Mesendoderm (in vitro differentiated cells): ENCODE results near the gene PHAF1.

ENCODE experiments used
- DNase-seq: peaks from one replicate; pipeline ENCODE4 v3.0.0; 2013
- H2AK5ac ChIP-seq: 2 replicates; pipeline ENCODE4 v1.6.1; 2013; ENCODE audit warnings: low read length, inconsistent platforms
- H2BK120ac ChIP-seq: 2 replicates; pipeline ENCODE4 v1.6.1; 2013; ENCODE audit warnings: low read depth, mild to moderate bottlenecking, low read length, moderate library complexity, mixed read lengths
- H2BK15ac ChIP-seq: replicated peaks from 2 replicates; pipeline ENCODE4 v1.6.1; 2013; ENCODE audit warnings: low read depth, mild to moderate bottlenecking, moderate library complexity
- H2BK5ac ChIP-seq: 2 replicates; pipeline ENCODE4 v1.6.1; 2013; ENCODE audit warnings: low read length, inconsistent platforms
- H3K18ac ChIP-seq: 2 replicates; pipeline ENCODE4 v1.6.1; 2013; ENCODE audit warnings: mild to moderate bottlenecking, low read length, mixed read lengths
- H3K23ac ChIP-seq: one replicate; pipeline ENCODE4 v1.6.1; 2013; ENCODE audit warnings: low read length
- H3K27ac ChIP-seq: 2 replicates; pipeline ENCODE4 v1.5.1; 2013; ENCODE audit warnings: low read depth, mild to moderate bottlenecking, inconsistent platforms, low read length, moderate library complexity
- H3K27me3 ChIP-seq: 2 replicates; pipeline ENCODE4 v1.6.1; 2013; ENCODE audit warnings: low read length, control low read depth, mild to moderate bottlenecking, inconsistent platforms; ENCODE audit not compliant: insufficient read depth, poor library complexity
- H3K36me3 ChIP-seq: 2 replicates; pipeline ENCODE4 v1.6.1; 2013; ENCODE audit warnings: low read length, inconsistent platforms; ENCODE audit not compliant: control insufficient read depth, insufficient read depth
- H3K4ac ChIP-seq: one replicate; pipeline ENCODE4 v1.6.1; 2013; ENCODE audit warnings: low read depth, mild to moderate bottlenecking, low read length, moderate library complexity
- H3K4me1 ChIP-seq: 2 replicates; pipeline ENCODE4 v1.6.1; 2013; ENCODE audit warnings: low read depth, low read length, inconsistent platforms; ENCODE audit not compliant: control insufficient read depth
- H3K4me2 ChIP-seq: 2 replicates; pipeline ENCODE4 v1.6.1; 2013; ENCODE audit warnings: low read length
- H3K4me3 ChIP-seq: 2 replicates; pipeline ENCODE4 v1.5.1; 2013; ENCODE audit warnings: mild to moderate bottlenecking, low read length
- H3K56ac ChIP-seq: one replicate; pipeline ENCODE4 v1.6.1; 2013; ENCODE audit warnings: low read length
- H3K79me1 ChIP-seq: 2 replicates; pipeline ENCODE4 v1.6.1; 2013; ENCODE audit warnings: low read length, inconsistent platforms
- H3K79me2 ChIP-seq: 2 replicates; pipeline ENCODE4 v1.6.1; 2013; ENCODE audit warnings: mild to moderate bottlenecking, low read length; ENCODE audit not compliant: control insufficient read depth, insufficient read depth
- H3K9ac ChIP-seq: 2 replicates; pipeline ENCODE4 v1.6.1; 2013; ENCODE audit warnings: low read length, inconsistent platforms
- H4K5ac ChIP-seq: one replicate; pipeline ENCODE4 v1.6.1; 2013; ENCODE audit warnings: low read length
- H4K8ac ChIP-seq: one replicate; pipeline ENCODE4 v1.6.1; 2013; ENCODE audit warnings: low read depth, mild to moderate bottlenecking, control low read depth, low read length, moderate library complexity
- WGBS: extraction: QIAGEN DNeasy Blood & Tissue Kit; methylation state at CpG from one replicate; pipeline ENCODE4 v1.1.7; 2013; ENCODE audit warnings: low lambda C conversion rate, missing lambda C conversion rate; ENCODE audit not compliant: insufficient coverage; ENCODE audit errors: extremely low coverage; 5-methylcytosine and 5-hydroxymethylcytosine counted together

PHAF1 gene

DNA sequence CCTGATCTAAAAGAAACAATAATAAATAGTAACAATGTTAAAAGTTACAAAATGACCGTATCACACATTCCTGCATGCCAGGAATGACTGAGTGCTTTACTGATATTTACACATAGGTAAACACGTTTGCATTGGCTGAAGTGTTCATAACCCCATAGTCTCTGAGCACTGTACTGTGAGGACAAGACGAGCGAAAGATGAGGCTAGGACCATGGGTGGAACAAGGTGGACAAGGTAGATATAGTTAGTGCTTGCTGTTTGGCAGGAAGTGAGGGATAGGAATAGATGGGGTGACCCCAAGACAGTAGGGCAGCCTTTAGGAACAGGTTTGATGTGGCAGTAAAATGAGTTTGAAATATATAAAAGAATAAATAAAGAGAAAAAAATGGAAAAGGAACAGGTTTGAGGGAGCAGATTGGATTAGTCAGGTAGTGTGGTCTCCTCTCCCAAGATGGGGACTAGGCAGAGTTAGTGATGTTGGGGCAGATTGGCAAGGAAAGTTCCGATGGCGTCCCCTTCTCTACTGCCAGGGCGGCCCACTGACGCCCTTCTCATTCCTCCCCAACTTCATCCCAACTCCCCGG, 81.8 kb downstream of the PHAF1 start:
- Histone ChIP-seq H4K5ac (peak overlapping the region; percentile 21), H3K79me2 (peaks cover 24% of the 10 kb centered on the region), H3K79me1 (peaks cover 16% of the 10 kb centered on the region), H3K18ac (no peak overlapping the region), H3K4ac (no peak overlapping the region), H2AK5ac (peak overlapping the region; percentile 11), H3K56ac (peak overlapping the region; percentile 73), H3K9ac (peak overlapping the region; percentile 28), H3K23ac (no peak overlapping the region), H3K4me3 (no peak overlapping the region), H4K8ac (no peak overlapping the region), H2BK15ac (no peak overlapping the region), H3K27me3 (no peaks in the 10 kb centered on the region), H3K36me3 (peaks cover 17% of the 10 kb centered on the region), H2BK120ac (no peak overlapping the region), H2BK5ac (no peak overlapping the region), H3K4me1 (peaks cover 3% of the 10 kb centered on the region), H3K27ac (no peak overlapping the region), H3K4me2 (peak overlapping the region; percentile 21)
- no peak for DNase-seq
- no CpG with 5 or more reads among the region's 9 CpGs for WGBS

DNA sequence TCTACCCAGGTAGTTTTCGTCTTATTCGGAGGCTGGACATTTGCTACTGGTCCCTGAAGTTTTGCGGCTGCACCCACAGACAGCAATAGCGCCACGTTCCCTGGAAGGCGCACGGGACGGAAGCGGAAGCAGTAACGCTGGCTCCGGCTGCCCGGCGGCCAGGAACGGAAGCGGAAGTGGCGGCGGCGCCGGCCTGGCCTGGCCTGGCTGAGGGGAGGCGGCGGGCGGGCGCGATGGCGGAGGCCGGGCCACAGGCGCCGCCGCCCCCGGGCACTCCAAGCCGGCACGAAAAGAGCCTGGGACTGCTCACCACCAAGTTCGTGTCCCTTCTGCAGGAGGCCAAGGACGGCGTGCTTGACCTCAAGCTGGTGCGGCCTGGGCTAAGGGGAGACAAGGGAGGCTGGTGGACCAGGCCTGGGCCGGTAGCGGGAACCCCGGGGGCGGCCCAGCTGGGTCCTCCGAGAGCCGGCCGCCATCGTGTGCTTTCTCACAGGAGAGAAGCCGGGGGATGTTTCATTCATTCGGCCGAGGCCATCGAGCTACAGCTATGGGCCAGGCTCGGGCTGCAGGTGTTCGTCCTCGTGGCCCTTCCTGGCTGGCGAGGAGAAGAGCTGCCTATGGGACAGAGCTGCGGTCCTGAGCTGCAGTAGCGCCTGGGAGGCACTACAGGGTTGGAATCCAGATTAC, 82.4 kb downstream of the PHAF1 start, which contains the start of gene E2F4:
TSS of gene E2F4 (plus strand) at position 161 of the 687 bp plus-strand sequence. CDS start at position 234, 73 bp downstream.
- Histone ChIP-seq H2AK5ac (peak within 1 kb of the TSS; percentile 27), H2BK5ac (no peak within 1 kb of the TSS), H3K4ac (peak within 1 kb of the TSS; percentile 56), H3K4me3 (peak within 1 kb of the TSS; percentile 92), H3K23ac (peak within 1 kb of the TSS; percentile 30), H2BK120ac (no peak within 1 kb of the TSS), H2BK15ac (no peak within 1 kb of the TSS), H4K5ac (peak within 1 kb of the TSS; percentile 21), H3K4me1 (peaks cover 3% of the 10 kb centered on the region), H3K79me2 (peaks cover 24% of the 10 kb centered on the region), H3K4me2 (peak within 1 kb of the TSS; percentile 92), H3K27ac (no peak within 1 kb of the TSS), H3K9ac (peak within 1 kb of the TSS; percentile 91), H3K27me3 (no peaks in the 10 kb centered on the region), H4K8ac (peak within 1 kb of the TSS; percentile 28), H3K79me1 (peaks cover 16% of the 10 kb centered on the region), H3K56ac (peak within 1 kb of the TSS; percentile 94), H3K36me3 (peaks cover 22% of the 10 kb centered on the region), H3K18ac (no peak within 1 kb of the TSS)
- WGBS: no CpG with 5 or more reads among the region's 54 CpGs
- DNase-seq: peak; percentile 94

DNA sequence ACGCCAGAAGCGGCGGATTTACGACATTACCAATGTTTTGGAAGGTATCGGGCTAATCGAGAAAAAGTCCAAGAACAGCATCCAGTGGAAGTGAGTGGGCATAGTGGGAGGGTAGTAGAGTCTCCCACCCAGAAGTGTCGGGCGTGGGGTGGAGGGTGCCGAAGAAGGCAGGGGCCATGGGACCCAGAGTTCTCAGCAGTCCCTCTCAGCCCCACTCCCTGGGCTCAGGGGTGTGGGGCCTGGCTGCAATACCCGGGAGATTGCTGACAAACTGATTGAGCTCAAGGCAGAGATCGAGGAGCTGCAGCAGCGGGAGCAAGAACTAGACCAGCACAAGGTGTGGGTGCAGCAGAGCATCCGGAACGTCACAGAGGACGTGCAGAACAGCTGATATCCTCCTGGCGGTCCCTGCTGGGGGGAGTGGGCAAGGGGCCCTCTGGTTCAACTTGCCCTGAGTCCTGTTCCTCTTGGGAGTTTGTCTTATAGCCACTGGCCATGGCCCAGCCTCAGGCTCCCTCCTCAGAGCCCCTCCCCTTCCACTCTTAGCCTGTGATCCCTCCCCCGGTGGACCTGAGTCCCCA, 83.1 kb downstream of the PHAF1 start:
- Histone ChIP-seq H3K79me2 (peaks cover 24% of the 10 kb centered on the region), H3K79me1 (peaks cover 16% of the 10 kb centered on the region), H3K18ac (no peak overlapping the region), H3K4me3 (peak overlapping the region; percentile 92), H4K5ac (no peak overlapping the region), H3K56ac (peak overlapping the region; percentile 94), H3K4ac (peak overlapping the region; percentile 56), H4K8ac (no peak overlapping the region), H3K27ac (no peak overlapping the region), H3K23ac (peak overlapping the region; percentile 30), H2BK120ac (no peak overlapping the region), H3K9ac (peak overlapping the region; percentile 91), H2BK15ac (no peak overlapping the region), H2AK5ac (peak overlapping the region; percentile 27), H3K27me3 (no peaks in the 10 kb centered on the region), H2BK5ac (no peak overlapping the region), H3K36me3 (peaks cover 25% of the 10 kb centered on the region), H3K4me1 (peaks cover 3% of the 10 kb centered on the region), H3K4me2 (peak overlapping the region; percentile 92)
- WGBS: no CpG with 5 or more reads among the region's 17 CpGs
- no peak for DNase-seq

DNA sequence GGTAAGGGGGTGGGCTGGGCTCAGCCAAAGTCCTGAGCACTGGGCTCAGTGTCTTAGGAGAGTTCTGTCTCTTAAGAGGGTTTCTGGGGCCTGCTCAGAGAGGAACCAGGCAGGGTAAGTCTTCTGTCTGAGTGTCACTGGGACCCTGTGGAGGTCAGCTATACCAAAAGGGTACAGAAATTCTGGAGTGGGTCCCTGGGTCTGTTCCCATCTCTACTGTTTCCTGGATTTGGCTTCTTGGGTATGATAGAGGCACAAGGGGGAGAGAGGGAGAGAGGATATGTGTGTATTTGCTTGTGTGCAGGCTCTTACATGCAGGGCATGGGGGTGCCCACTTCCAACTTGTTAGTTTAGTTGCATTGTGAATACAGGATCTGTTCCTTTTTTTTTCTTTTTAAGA, 83.8 kb downstream of the PHAF1 start:
- DNase-seq: no peak
- Histone ChIP-seq H3K79me2 (peaks cover 24% of the 10 kb centered on the region), H4K5ac (no peak overlapping the region), H3K27ac (no peak overlapping the region), H3K4ac (no peak overlapping the region), H3K9ac (peak overlapping the region; percentile 91), H3K27me3 (no peaks in the 10 kb centered on the region), H2BK120ac (no peak overlapping the region), H3K23ac (no peak overlapping the region), H2BK5ac (no peak overlapping the region), H3K4me2 (no peak overlapping the region), H3K4me1 (peaks cover 3% of the 10 kb centered on the region), H3K36me3 (peaks cover 27% of the 10 kb centered on the region), H2AK5ac (no peak overlapping the region), H3K56ac (no peak overlapping the region), H2BK15ac (no peak overlapping the region), H3K18ac (no peak overlapping the region), H4K8ac (no peak overlapping the region), H3K4me3 (no peak overlapping the region), H3K79me1 (peaks cover 16% of the 10 kb centered on the region)

DNA sequence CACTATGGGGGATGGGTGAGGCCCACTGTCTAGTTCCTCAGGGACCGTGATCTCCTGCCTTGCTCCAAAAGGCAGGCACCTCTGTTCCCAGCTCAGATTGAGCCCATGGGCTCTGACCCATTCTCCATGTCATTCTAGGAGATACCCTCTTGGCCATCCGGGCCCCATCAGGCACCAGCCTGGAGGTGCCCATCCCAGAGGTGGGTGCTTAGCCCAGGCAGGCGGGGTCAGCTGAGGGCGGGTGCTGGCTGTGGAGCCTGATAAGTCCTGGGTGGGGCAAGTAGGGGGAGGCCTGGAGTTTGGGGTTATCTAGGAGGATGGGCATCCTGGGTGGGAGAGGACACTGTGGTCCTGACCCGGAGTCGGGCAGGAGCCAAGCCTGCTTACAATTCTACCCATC, 84.5 kb downstream of the PHAF1 start:
- H3K79me2 ChIP-seq: peaks cover 24% of the 10 kb centered on the region
- H4K5ac ChIP-seq: no peak overlapping the region
- no peak overlapping the region for H2BK120ac ChIP-seq
- H3K27me3 ChIP-seq: no peaks in the 10 kb centered on the region
- no peak overlapping the region for H4K8ac ChIP-seq
- no peak overlapping the region for H3K4me3 ChIP-seq
- no peak overlapping the region for H2BK5ac ChIP-seq
- H3K79me1 ChIP-seq: peaks cover 16% of the 10 kb centered on the region
- no peak overlapping the region for H3K4ac ChIP-seq
- H3K4me2 ChIP-seq: no peak overlapping the region
- H3K4me1 ChIP-seq: peaks cover 3% of the 10 kb centered on the region
- peaks cover 27% of the 10 kb centered on the region for H3K36me3 ChIP-seq
- no peak overlapping the region for H3K18ac ChIP-seq
- H3K27ac ChIP-seq: no peak overlapping the region
- H3K23ac ChIP-seq: no peak overlapping the region
- no peak overlapping the region for H2BK15ac ChIP-seq
- no CpG with 5 or more reads among the region's 6 CpGs for WGBS
- no peak for DNase-seq
- H3K56ac ChIP-seq: no peak overlapping the region
- H3K9ac ChIP-seq: no peak overlapping the region
- H2AK5ac ChIP-seq: no peak overlapping the region
